DOHH2 (cell line): ENCODE measurements around the gene ACADM.
"Not testable (repeated sequence)": the region's sequence is repeated elsewhere in the genome, so short reads cannot be mapped to it uniquely, and the experiment has no call there.

Experiments used
- CTCF ChIP-seq: fragments of 200-600 bp; sonication (generic); IDR thresholded peaks from one replicate; pipeline ENCODE4 v1.5.1; 2014; ENCODE audit warnings: antibody characterized with exemption, mild to moderate bottlenecking, low read depth, low read length; ENCODE audit not compliant: poor library complexity, severe bottlenecking
- EZH2phosphoT487 ChIP-seq: fragments of 200-600 bp; sonication (generic); IDR thresholded peaks from 2 replicates; pipeline ENCODE4 v1.6.1; 2017; ENCODE audit warnings: borderline replicate concordance, mild to moderate bottlenecking, antibody characterized with exemption, low read length, moderate library complexity, mixed read lengths

GRCh38 chr1:75722246-75722645, 2.3 kb upstream of the ACADM start:
- not testable (repeated sequence) for TF ChIP-seq CTCF, EZH2phosphoT487
